GM18909 (cell line): Measurements from ENCODE around the gene ARID3A.
"Not testable (repeated sequence)": the region's sequence is repeated elsewhere in the genome, so short reads cannot be mapped to it uniquely, and the experiment has no call there.

ENCODE experiments used
- ATAC-seq: cut with Tn5 transposase; IDR thresholded peaks from one replicate; pipeline ENCODE4 v1.9.1; 2021; ENCODE audit warnings: mild to moderate bottlenecking; ENCODE audit not compliant: unreplicated experiment, poor library complexity

Gene ARID3A

GRCh38 chr19:890831-891230 is 35.0 kb upstream of the ARID3A start:
- ATAC-seq: no peak

- ATAC-seq: not testable (repeated sequence)
Measured at GRCh38 chr19:891421-892200, 34.2 kb upstream of the ARID3A start.

GRCh38 chr19:892243-892893 is 33.5 kb upstream of the ARID3A start:
- ATAC-seq: peak; percentile 24

GRCh38 chr19:892894-893689 is 32.7 kb upstream of the ARID3A start, which contains the start of the genes MED16 and RNU6-9:
Gene MED16 (minus strand): TSS chr19:893187. CDS start chr19:891131, 2,056 bp downstream.
Gene RNU6-9 (plus strand): TSS chr19:893484.
- ATAC-seq: peak; percentile 84

GRCh38 chr19:896434-896833 is 29.4 kb upstream of the ARID3A start:
- no peak for ATAC-seq

- ATAC-seq: no peak
Measured at GRCh38 chr19:896999-897398, 28.8 kb upstream of the ARID3A start.

- ATAC-seq: no peak
Measured at GRCh38 chr19:897442-898039, 28.3 kb upstream of the ARID3A start.

GRCh38 chr19:898663-899062 is 27.2 kb upstream of the ARID3A start:
- ATAC-seq: no peak

- ATAC-seq: no peak
Measured at GRCh38 chr19:899336-900042, 26.3 kb upstream of the ARID3A start.

GRCh38 chr19:900043-900301 is 25.9 kb upstream of the ARID3A start:
- no peak for ATAC-seq

- no peak for ATAC-seq
Measured at GRCh38 chr19:900302-901111, 25.3 kb upstream of the ARID3A start.

- ATAC-seq: no peak
Measured at GRCh38 chr19:901216-902092, 24.4 kb upstream of the ARID3A start.

- ATAC-seq: no peak
Measured at GRCh38 chr19:902093-902370, 23.8 kb upstream of the ARID3A start.

GRCh38 chr19:902446-903226 is 23.2 kb upstream of the ARID3A start:
- no peak for ATAC-seq

GRCh38 chr19:903266-903797 is 22.5 kb upstream of the ARID3A start:
- no peak for ATAC-seq

GRCh38 chr19:904545-904944 is 21.3 kb upstream of the ARID3A start:
- no peak for ATAC-seq

GRCh38 chr19:906480-906879 is 19.4 kb upstream of the ARID3A start:
- no peak for ATAC-seq
